HCT116 (cell line): ENCODE data around the gene ZNF681. TPM values are rescaled to one million over a fixed set of nuclear protein-coding genes. Genes with fewer than 3 reads are reported as not detected.

Experiments
- ATAC-seq: fragments of 200-7000 bp; cut with Tn5 transposase; 2 replicates; pipeline ENCODE4 v1.9.1; 2020; ENCODE audit warnings: mild to moderate bottlenecking, moderate library complexity
- BruUV-seq: library from RNA; stranded (reverse); fragments of 400-500 nt; replicated peaks from 2 replicates; lab custom pipeline; 2021; lab: Mats Ljungman, UMichigan
- CTCF ChIA-PET: fragments of 300-600 bp; sonication (Branson Sonifier 250); formaldehyde crosslinking; loops from one replicate; lab custom pipeline; 2021; ENCODE audit warnings: antibody characterized with exemption; lab: Charles Lee
- POLR2A ChIA-PET: fragments of 300-600, 350-600 bp; sonication (Branson Sonifier 250); formaldehyde crosslinking; loops from one replicate; lab custom pipeline; 2021; ENCODE audit warnings: antibody characterized with exemption; lab: Charles Lee
- RAD21 ChIA-PET, 2 experiments: fragments of 300-600 bp; sonication (Branson Sonifier 250); formaldehyde crosslinking; loops; one replicate each; lab custom pipeline; 2023; ENCODE audit warnings: low total read pairs in 2 of 2; ENCODE audit not compliant: uncharacterized antibody in 2 of 2, unreplicated experiment in 2 of 2, low non-redundant PET in 1 of 2; lab: Charles Lee
- DNase-seq: peaks from one replicate; pipeline ENCODE4 v3.0.0-alpha.2; 2010; ENCODE audit warnings: low read depth, low spot score
- H2AFZ ChIP-seq: fragments of 200-600 bp; shearing (Covaris generic), sonication (generic); 2 replicates; pipeline ENCODE4 v1.6.1; 2017; ENCODE audit warnings: low read depth, mixed run types, mixed read lengths, antibody characterized with exemption, low read length; ENCODE audit not compliant: poor library complexity, severe bottlenecking
- H3K27ac ChIP-seq: 2 replicates; pipeline ENCODE4 v1.5.1; 2012; ENCODE audit warnings: low read depth, low read length
- H3K27me3 ChIP-seq: fragments of 200-600 bp; sonication (generic); 2 replicates; pipeline ENCODE4 v1.6.1; 2016; ENCODE audit warnings: mixed run types, low read length, mixed read lengths; ENCODE audit not compliant: insufficient read depth
- H3K36me3 ChIP-seq, 2 experiments: fragments of 200-500 bp in 1 of 2; fragments of 200-600 bp in 1 of 2; sonication (Bioruptor generic) in 1 of 2; sonication (generic) in 1 of 2; 2 replicates each; pipeline versions ENCODE4 v1.5.1 to v1.6.1; 2014 to 2016; ENCODE audit warnings: low read length in 2 of 2, inconsistent platforms in 1 of 2, mixed read lengths in 1 of 2, mixed run types in 1 of 2; ENCODE audit not compliant: insufficient read depth in 2 of 2, control insufficient read depth in 1 of 2
- H3K4me1 ChIP-seq, 2 experiments: fragments of 200-600 bp in 1 of 2; sonication (generic) in 1 of 2; 2 replicates each; pipeline versions ENCODE4 v1.5.1 to v1.6.1; 2012 to 2017; ENCODE audit warnings: low read length in 2 of 2, inconsistent platforms in 1 of 2, mild to moderate bottlenecking in 1 of 2, mixed read lengths in 1 of 2, mixed run types in 1 of 2, moderate library complexity in 1 of 2; ENCODE audit not compliant: insufficient read depth in 2 of 2, control insufficient read depth in 1 of 2
- H3K4me2 ChIP-seq: fragments of 200-600 bp; sonication (generic); 2 replicates; pipeline ENCODE4 v1.6.1; 2017; ENCODE audit warnings: mixed run types, low read length, mixed read lengths
- H3K4me3 ChIP-seq, 2 experiments: fragments of 200-600 bp in 1 of 2; sonication (generic) in 1 of 2; replicated peaks in 1 of 2; 2 replicates each; pipeline ENCODE4 v1.5.1; 2011 to 2016; ENCODE audit warnings: low read length in 2 of 2, control low read depth in 1 of 2, low read depth in 1 of 2, mild to moderate bottlenecking in 1 of 2, mixed read lengths in 1 of 2, mixed run types in 1 of 2
- H3K79me2 ChIP-seq: fragments of 200-600 bp; sonication (generic); 2 replicates; pipeline ENCODE4 v1.6.1; 2017; ENCODE audit warnings: mild to moderate bottlenecking, mixed run types, low read length, moderate library complexity, mixed read lengths; ENCODE audit not compliant: insufficient read depth
- H3K9ac ChIP-seq: fragments of 200-600 bp; sonication (generic); 2 replicates; pipeline ENCODE4 v1.6.1; 2016; ENCODE audit warnings: low read length, mixed read lengths
- H3K9me2 ChIP-seq: fragments of 200-600 bp; sonication (generic), shearing (Covaris generic); 2 replicates; pipeline ENCODE4 v1.6.1; 2017; ENCODE audit warnings: mixed run types, mild to moderate bottlenecking, moderate library complexity; ENCODE audit not compliant: insufficient read depth
- H3K9me3 ChIP-seq, 2 experiments: fragments of 200-500 bp in 1 of 2; fragments of 200-600 bp in 1 of 2; sonication (Bioruptor generic) in 1 of 2; sonication (generic) in 1 of 2; 2 replicates each; pipeline ENCODE4 v1.6.1; 2014 to 2017; ENCODE audit warnings: low read length in 2 of 2, mixed read lengths in 2 of 2, inconsistent platforms in 1 of 2, low read depth in 1 of 2, mild to moderate bottlenecking in 1 of 2, mixed run types in 1 of 2, moderate library complexity in 1 of 2; ENCODE audit not compliant: control insufficient read depth in 1 of 2, insufficient read depth in 1 of 2
- H4K20me1 ChIP-seq: fragments of 200-600 bp; sonication (generic), shearing (Covaris generic); 2 replicates; pipeline ENCODE4 v1.6.1; 2017; ENCODE audit warnings: mixed run types, mild to moderate bottlenecking, moderate library complexity; ENCODE audit not compliant: insufficient read depth
- CBX3 ChIP-seq: IDR thresholded peaks from 2 replicates; pipeline ENCODE4 v1.6.1; 2012; ENCODE audit warnings: low read depth
- EGR1 ChIP-seq: IDR thresholded peaks from 2 replicates; pipeline ENCODE4 v1.6.1; 2012; ENCODE audit warnings: low read depth
- ELF1 ChIP-seq: IDR thresholded peaks from 2 replicates; pipeline ENCODE4 v1.6.1; 2012; ENCODE audit warnings: low read depth, borderline replicate concordance
- EZH2 ChIP-seq: fragments of 200-600 bp; sonication (generic); IDR thresholded peaks from 2 replicates; pipeline ENCODE4 v1.6.1; 2017; ENCODE audit warnings: antibody characterized with exemption, mixed run types
- FOSL1 ChIP-seq: IDR thresholded peaks from 2 replicates; pipeline ENCODE4 v1.6.1; 2012; ENCODE audit warnings: low read depth
- POLR2AphosphoS5 ChIP-seq: IDR thresholded peaks from 2 replicates; pipeline ENCODE4 v1.6.1; 2011; ENCODE audit warnings: mild to moderate bottlenecking, low read depth, low read length, moderate library complexity
- RAD21 ChIP-seq: IDR thresholded peaks from 2 replicates; pipeline ENCODE4 v1.6.1; 2012; ENCODE audit warnings: low read depth, mild to moderate bottlenecking
- TCF7L2 ChIP-seq: IDR thresholded peaks from 2 replicates; pipeline ENCODE4 v1.7.0; 2011; ENCODE audit warnings: borderline replicate concordance, inconsistent platforms; ENCODE audit not compliant: insufficient read depth, insufficient read length; ENCODE audit errors: extremely low read depth
- ZFX ChIP-seq: fragments of 450-650 bp; IDR thresholded peaks from 2 replicates; pipeline ENCODE4 v1.6.1; 2017
- ZNF274 ChIP-seq: fragments of 200-500 bp; sonication (Bioruptor generic); IDR thresholded peaks from 2 replicates; pipeline ENCODE4 v1.6.1; 2014; ENCODE audit warnings: mild to moderate bottlenecking, low read depth, low read length, inconsistent platforms
- intact Hi-C: fragments of 100-400 bp; cut with micrococcal nuclease; formaldehyde crosslinking; loops from 2 replicates; pipeline ENCODE4 v1.10.0; 2022
- total RNA-seq: library from RNA; stranded (reverse); gene quantifications from one replicate; pipeline ENCODE4 v1.2.1, GENCODE V29; 2021; ENCODE audit not compliant: unreplicated experiment
- TF ChIP-seq, protein P1 (sequence below): IDR thresholded peaks from 2 replicates; pipeline ENCODE4 v1.6.1; 2011; ENCODE audit warnings: mild to moderate bottlenecking, low read length, moderate library complexity; ENCODE audit not compliant: insufficient replicate concordance; ENCODE audit errors: extremely low read depth
- TF ChIP-seq, protein P2 (sequence below): IDR thresholded peaks from 2 replicates; pipeline ENCODE4 v1.6.1; 2012
- TF ChIP-seq, protein P3 (sequence below): IDR thresholded peaks from 2 replicates; pipeline ENCODE4 v1.6.1; 2012; ENCODE audit warnings: low read depth

The ZNF681 gene
- total RNA-seq, 1 experiment from 2014 or later: not detected

DNA sequence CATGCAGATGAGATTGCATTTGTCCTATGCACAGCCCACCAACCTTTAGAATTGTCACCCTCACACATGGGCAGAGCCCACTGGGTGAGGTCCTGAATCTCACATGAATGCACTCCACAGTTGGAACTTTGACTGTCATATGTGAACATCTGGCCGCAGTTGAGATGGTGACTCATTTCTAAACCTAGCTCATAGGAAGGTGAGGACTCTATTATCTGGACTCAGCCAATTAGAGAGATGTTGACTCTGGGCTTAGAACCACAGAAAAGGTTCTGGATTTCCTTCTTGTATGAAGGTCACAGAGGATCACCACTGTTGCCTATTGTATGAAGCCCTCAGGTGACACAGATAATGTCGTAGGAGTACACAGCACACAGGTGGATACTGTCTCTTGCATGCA lies 25.6 kb upstream of the ZNF681 start (continued):
- no peak for TF ChIP-seq POLR2AphosphoS5
- TF ChIP-seq ZFX: no peak
- no peak for TF ChIP-seq RAD21
- no peak for TF ChIP-seq FOSL1
- no peak for TF ChIP-seq TCF7L2
- TF ChIP-seq CBX3: no peak
- TF ChIP-seq, protein P1, sequence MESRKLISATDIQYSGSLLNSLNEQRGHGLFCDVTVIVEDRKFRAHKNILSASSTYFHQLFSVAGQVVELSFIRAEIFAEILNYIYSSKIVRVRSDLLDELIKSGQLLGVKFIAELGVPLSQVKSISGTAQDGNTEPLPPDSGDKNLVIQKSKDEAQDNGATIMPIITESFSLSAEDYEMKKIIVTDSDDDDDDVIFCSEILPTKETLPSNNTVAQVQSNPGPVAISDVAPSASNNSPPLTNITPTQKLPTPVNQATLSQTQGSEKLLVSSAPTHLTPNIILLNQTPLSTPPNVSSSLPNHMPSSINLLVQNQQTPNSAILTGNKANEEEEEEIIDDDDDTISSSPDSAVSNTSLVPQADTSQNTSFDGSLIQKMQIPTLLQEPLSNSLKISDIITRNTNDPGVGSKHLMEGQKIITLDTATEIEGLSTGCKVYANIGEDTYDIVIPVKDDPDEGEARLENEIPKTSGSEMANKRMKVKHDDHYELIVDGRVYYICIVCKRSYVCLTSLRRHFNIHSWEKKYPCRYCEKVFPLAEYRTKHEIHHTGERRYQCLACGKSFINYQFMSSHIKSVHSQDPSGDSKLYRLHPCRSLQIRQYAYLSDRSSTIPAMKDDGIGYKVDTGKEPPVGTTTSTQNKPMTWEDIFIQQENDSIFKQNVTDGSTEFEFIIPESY: no peak
- TF ChIP-seq ELF1: no peak
- TF ChIP-seq, protein P2, sequence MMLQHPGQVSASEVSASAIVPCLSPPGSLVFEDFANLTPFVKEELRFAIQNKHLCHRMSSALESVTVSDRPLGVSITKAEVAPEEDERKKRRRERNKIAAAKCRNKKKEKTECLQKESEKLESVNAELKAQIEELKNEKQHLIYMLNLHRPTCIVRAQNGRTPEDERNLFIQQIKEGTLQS: no peak

DNA sequence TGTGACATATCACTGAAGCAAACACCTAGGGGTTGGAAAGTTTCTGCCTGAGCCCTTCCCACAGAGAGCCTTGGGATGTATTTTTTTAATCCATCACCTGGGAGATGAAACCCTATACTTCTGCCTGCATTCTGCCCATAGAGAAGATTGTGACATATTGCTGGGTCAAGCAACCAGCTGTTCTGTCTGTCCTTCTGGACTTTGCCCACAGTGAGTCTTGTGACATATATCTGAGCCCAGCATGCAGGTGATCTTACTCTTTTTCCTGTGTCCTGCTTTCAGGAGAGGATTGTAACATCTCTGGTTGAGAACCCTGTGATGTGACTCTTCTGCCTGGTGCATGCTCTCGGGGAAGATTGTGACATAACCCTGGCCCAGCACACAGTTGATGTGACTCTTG lies 24.9 kb upstream of the ZNF681 start:
- no peak for ATAC-seq
- intact Hi-C loops: no loop called here

More for the DNA sequence above, 24.9 kb upstream of the ZNF681 start:
- Histone ChIP-seq H3K4me1 (no peaks in the 10 kb centered on the region), H3K9me3 (peaks cover 4 to 21% of the 10 kb centered on the region in 2 experiments; a peak in 2 of 4 replicates), H3K4me2 (no peak overlapping the region), H3K9ac (no peak overlapping the region), H3K27ac (no peak overlapping the region), H3K4me3 (no peak overlapping the region), H3K27me3 (no peaks in the 10 kb centered on the region), H3K36me3 (no peaks in the 10 kb centered on the region), H3K9me2 (no peaks in the 10 kb centered on the region), H3K79me2 (no peaks in the 10 kb centered on the region), H4K20me1 (no peaks in the 10 kb centered on the region), H2AFZ (no peak overlapping the region)
- ChIA-PET RAD21 (no interaction called here), POLR2A (no interaction called here), CTCF (no interaction called here)
- no peak for DNase-seq
- TF ChIP-seq EGR1 (no peak), ELF1 (no peak), EZH2 (no peak), ZNF274 (no peak), CBX3 (no peak), ZFX (no peak)
- TF ChIP-seq, protein P3, sequence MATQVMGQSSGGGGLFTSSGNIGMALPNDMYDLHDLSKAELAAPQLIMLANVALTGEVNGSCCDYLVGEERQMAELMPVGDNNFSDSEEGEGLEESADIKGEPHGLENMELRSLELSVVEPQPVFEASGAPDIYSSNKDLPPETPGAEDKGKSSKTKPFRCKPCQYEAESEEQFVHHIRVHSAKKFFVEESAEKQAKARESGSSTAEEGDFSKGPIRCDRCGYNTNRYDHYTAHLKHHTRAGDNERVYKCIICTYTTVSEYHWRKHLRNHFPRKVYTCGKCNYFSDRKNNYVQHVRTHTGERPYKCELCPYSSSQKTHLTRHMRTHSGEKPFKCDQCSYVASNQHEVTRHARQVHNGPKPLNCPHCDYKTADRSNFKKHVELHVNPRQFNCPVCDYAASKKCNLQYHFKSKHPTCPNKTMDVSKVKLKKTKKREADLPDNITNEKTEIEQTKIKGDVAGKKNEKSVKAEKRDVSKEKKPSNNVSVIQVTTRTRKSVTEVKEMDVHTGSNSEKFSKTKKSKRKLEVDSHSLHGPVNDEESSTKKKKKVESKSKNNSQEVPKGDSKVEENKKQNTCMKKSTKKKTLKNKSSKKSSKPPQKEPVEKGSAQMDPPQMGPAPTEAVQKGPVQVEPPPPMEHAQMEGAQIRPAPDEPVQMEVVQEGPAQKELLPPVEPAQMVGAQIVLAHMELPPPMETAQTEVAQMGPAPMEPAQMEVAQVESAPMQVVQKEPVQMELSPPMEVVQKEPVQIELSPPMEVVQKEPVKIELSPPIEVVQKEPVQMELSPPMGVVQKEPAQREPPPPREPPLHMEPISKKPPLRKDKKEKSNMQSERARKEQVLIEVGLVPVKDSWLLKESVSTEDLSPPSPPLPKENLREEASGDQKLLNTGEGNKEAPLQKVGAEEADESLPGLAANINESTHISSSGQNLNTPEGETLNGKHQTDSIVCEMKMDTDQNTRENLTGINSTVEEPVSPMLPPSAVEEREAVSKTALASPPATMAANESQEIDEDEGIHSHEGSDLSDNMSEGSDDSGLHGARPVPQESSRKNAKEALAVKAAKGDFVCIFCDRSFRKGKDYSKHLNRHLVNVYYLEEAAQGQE: no peak
- TF ChIP-seq, protein P2: no peak
- BruUV-seq: no TSS peak
